ENCODE results near the gene TGFBR3. TPM values are rescaled to one million over a fixed set of nuclear protein-coding genes. Genes with fewer than 3 reads are reported as not detected.
A peak's percentile ranks its signal among the peaks of the same experiment; 100 is the strongest.
"Not testable (repeated sequence)": the region's sequence is repeated elsewhere in the genome, so short reads cannot be mapped to it uniquely, and the experiment has no call there.

TGFBR3 gene
- total RNA-seq, 1 experiment from 2014 or later = 4.2 TPM

DNA sequence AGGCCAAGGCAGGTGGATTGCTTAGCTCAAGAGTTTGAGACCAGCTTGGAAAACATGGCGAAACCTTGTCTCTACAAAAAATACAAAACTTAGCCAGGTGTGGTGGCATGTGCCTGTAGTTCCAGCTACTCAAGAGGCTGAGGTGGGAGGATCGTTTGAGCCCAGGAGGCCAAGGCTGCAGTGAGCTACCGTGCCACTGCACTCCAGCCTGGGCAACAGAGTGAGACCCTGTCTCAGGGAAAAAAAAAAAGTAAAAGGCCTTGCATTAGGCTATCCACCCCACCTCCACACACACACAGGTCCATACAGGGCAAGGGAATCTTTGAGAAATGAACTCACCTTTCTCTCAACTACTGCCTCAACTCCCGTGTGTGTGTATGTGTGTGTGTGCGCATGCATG lies 33.9 kb downstream of the TGFBR3 start:
- H3K36me3 Mint-ChIP-seq; H3K27me3 Mint-ChIP-seq (ENCODE audit: low read depth); CTCF ChIA-PET; ATAC-seq; H3K4me3 Mint-ChIP-seq; POLR2A ChIA-PET; DNase-seq (ENCODE audit: low spot score); H3K9me3 Mint-ChIP-seq; H3K27ac Mint-ChIP-seq: not testable (repeated sequence)
- H3K4me1 Mint-ChIP-seq = peaks cover 14% of the 10 kb centered on the region
- TF ChIP-seq ZNF121 (CRISPR knock-in tag; IDR thresholded peaks at IDR 0.05) = peak; percentile 66

GRCh38 chr1:91851130-91852010 lies 34.6 kb downstream of the TGFBR3 start:
- ATAC-seq (no peak), DNase-seq (ENCODE audit: low spot score) (no peak)
- H3K27ac Mint-ChIP-seq = no peak overlapping the region
- ChIA-PET CTCF (no interaction called here), POLR2A (no interaction called here)
- no peaks in the 10 kb centered on the region for H3K36me3 Mint-ChIP-seq
- no peak for TF ChIP-seq MYBL2 (CRISPR knock-in tag; IDR thresholded peaks at IDR 0.05)
- TF ChIP-seq, protein P1, sequence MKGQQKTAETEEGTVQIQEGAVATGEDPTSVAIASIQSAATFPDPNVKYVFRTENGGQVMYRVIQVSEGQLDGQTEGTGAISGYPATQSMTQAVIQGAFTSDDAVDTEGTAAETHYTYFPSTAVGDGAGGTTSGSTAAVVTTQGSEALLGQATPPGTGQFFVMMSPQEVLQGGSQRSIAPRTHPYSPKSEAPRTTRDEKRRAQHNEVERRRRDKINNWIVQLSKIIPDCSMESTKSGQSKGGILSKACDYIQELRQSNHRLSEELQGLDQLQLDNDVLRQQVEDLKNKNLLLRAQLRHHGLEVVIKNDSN (CRISPR knock-in tag; IDR thresholded peaks at IDR 0.05) = no peak
- no peak for TF ChIP-seq FOXJ3 (CRISPR knock-in tag; IDR thresholded peaks at IDR 0.05; ENCODE audit: borderline replicate concordance)
- TF ChIP-seq NR3C1 (CRISPR knock-in tag; conservative IDR thresholded peaks at IDR 0.05; ENCODE audit: low read depth) = no peak
- no peak for TF ChIP-seq AFF4 (CRISPR knock-in tag; IDR thresholded peaks at IDR 0.05; ENCODE audit: borderline replicate concordance)
- no peak for TF ChIP-seq NFYB (CRISPR knock-in tag; conservative IDR thresholded peaks at IDR 0.05; ENCODE audit: low read depth)
- TF ChIP-seq GABPB1 (CRISPR knock-in tag; IDR thresholded peaks at IDR 0.05) = no peak
- no peak for TF ChIP-seq TEAD1 (CRISPR knock-in tag; IDR thresholded peaks at IDR 0.05)
- TF ChIP-seq TCF7 (CRISPR knock-in tag; IDR thresholded peaks at IDR 0.05; ENCODE audit: low read depth) = no peak
- TF ChIP-seq ERG (CRISPR knock-in tag; IDR thresholded peaks at IDR 0.05) = no peak
- TF ChIP-seq ATF6 (CRISPR knock-in tag; IDR thresholded peaks at IDR 0.05) = no peak
- no peak for TF ChIP-seq ELF4 (CRISPR knock-in tag; IDR thresholded peaks at IDR 0.05; ENCODE audit: low read depth)
- peaks cover 14% of the 10 kb centered on the region for H3K4me1 Mint-ChIP-seq
- H3K4me3 Mint-ChIP-seq = no peak overlapping the region
- H3K27me3 Mint-ChIP-seq (ENCODE audit: low read depth) = no peaks in the 10 kb centered on the region
- H3K9me3 Mint-ChIP-seq = peaks cover 3% of the 10 kb centered on the region

GRCh38 chr1:91850708-91851107 lies 35.2 kb downstream of the TGFBR3 start:
- Mint-ChIP-seq H3K4me1 (peaks cover 19% of the 10 kb centered on the region), H3K36me3 (no peaks in the 10 kb centered on the region)
- CTCF ChIA-PET = no interaction called here

More at GRCh38 chr1:91850708-91851107, 35.2 kb downstream of the TGFBR3 start:
- Mint-ChIP-seq H3K27me3 (ENCODE audit: low read depth) (no peaks in the 10 kb centered on the region), H3K27ac (no peak overlapping the region), H3K9me3 (peaks cover 3% of the 10 kb centered on the region), H3K4me3 (no peak overlapping the region)
- TF ChIP-seq ZNF396 (CRISPR knock-in tag; IDR thresholded peaks at IDR 0.05; ENCODE audit: borderline replicate concordance) = no peak
- no peak for TF ChIP-seq ELF4 (CRISPR knock-in tag; IDR thresholded peaks at IDR 0.05; ENCODE audit: low read depth)
- TF ChIP-seq FOXP1 (CRISPR knock-in tag; IDR thresholded peaks at IDR 0.05; ENCODE audit: borderline replicate concordance) = no peak
- no peak for TF ChIP-seq NFATC4 (CRISPR knock-in tag; IDR thresholded peaks at IDR 0.05)
- TF ChIP-seq TEAD4 (CRISPR knock-in tag; IDR thresholded peaks at IDR 0.05) = no peak
- no peak for TF ChIP-seq MXD4 (CRISPR knock-in tag; IDR thresholded peaks at IDR 0.05; ENCODE audit: borderline replicate concordance)
- TF ChIP-seq ZNF423 (CRISPR knock-in tag; IDR thresholded peaks at IDR 0.05) = no peak
- no peak for TF ChIP-seq ZNF317 (CRISPR knock-in tag; IDR thresholded peaks at IDR 0.05; ENCODE audit: borderline replicate concordance, low read depth)
- TF ChIP-seq, protein P2, sequence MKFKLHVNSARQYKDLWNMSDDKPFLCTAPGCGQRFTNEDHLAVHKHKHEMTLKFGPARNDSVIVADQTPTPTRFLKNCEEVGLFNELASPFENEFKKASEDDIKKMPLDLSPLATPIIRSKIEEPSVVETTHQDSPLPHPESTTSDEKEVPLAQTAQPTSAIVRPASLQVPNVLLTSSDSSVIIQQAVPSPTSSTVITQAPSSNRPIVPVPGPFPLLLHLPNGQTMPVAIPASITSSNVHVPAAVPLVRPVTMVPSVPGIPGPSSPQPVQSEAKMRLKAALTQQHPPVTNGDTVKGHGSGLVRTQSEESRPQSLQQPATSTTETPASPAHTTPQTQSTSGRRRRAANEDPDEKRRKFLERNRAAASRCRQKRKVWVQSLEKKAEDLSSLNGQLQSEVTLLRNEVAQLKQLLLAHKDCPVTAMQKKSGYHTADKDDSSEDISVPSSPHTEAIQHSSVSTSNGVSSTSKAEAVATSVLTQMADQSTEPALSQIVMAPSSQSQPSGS (CRISPR knock-in tag; IDR thresholded peaks at IDR 0.05; ENCODE audit: borderline replicate concordance, low read depth) = no peak
- TF ChIP-seq NR2C2 (CRISPR knock-in tag; IDR thresholded peaks at IDR 0.05) = no peak
- POLR2A ChIA-PET = no interaction called here
- ATAC-seq (no peak), DNase-seq (ENCODE audit: low spot score) (no peak)
